ENCODE measurements around the gene SLC10A1.
"Not testable (repeated sequence)": the region's sequence is repeated elsewhere in the genome, so short reads cannot be mapped to it uniquely, and the experiment has no call there.

SLC10A1 gene

DNA sequence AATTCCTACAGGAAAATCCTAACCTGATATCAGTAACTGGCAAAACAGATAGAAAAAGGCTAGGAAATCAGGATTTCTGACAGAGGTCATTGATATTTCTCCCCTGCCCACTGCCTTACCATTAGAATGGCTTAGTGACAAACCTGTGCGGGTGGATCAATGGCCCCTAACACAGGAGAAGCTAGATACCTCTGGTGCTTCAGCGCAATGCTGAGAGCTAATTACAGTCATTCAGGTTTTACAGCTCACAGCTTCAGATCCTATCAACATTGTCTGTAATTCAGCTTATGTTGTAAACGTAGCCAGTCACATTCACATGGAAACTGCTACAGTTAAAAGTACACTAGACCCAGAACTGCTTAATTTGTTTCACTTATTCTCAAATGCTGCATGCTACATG, 17.4 kb upstream of the SLC10A1 start:
- TF ChIP-seq, protein P1, sequence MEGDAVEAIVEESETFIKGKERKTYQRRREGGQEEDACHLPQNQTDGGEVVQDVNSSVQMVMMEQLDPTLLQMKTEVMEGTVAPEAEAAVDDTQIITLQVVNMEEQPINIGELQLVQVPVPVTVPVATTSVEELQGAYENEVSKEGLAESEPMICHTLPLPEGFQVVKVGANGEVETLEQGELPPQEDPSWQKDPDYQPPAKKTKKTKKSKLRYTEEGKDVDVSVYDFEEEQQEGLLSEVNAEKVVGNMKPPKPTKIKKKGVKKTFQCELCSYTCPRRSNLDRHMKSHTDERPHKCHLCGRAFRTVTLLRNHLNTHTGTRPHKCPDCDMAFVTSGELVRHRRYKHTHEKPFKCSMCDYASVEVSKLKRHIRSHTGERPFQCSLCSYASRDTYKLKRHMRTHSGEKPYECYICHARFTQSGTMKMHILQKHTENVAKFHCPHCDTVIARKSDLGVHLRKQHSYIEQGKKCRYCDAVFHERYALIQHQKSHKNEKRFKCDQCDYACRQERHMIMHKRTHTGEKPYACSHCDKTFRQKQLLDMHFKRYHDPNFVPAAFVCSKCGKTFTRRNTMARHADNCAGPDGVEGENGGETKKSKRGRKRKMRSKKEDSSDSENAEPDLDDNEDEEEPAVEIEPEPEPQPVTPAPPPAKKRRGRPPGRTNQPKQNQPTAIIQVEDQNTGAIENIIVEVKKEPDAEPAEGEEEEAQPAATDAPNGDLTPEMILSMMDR (IDR thresholded peaks at IDR 0.05; ENCODE audit: low read depth, low read length, missing control alignments), result no peak
- H3K27me3 ChIP-seq (replicated peaks), result no peaks in the 10 kb centered on the region
- H3K4me3 ChIP-seq (ENCODE audit: low read depth, low read length), result no peak overlapping the region
- no peaks in the 10 kb centered on the region for H3K36me3 ChIP-seq (replicated peaks)
- in situ Hi-C loops (cut with HindIII; ENCODE audit: low pct_ligation_motif_present, low sequenced_read_pairs), result no loop called here
- no peak for DNase-seq
- H3K27ac ChIP-seq, result no peak overlapping the region

DNA sequence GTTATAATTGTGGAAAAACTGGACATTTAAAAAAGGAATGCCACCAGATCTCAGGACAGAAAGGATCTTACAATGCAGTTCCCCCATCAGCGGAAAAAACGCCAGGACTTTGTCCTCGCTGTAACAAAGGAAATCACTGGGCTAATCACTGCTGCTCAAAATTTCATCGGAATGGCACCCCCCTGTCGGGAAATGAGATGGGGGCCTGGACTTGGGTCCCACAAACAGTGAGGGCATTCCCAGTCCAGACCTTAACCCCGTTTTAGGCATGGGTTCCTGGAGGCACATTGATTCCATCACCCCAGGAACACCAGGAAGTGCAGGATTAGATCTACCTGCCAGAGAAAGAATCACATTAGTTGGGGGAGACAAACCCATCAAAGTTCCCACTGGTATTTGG, 16.3 kb upstream of the SLC10A1 start:
- H3K4me3 ChIP-seq (ENCODE audit: low read depth, low read length); in situ Hi-C loops (cut with HindIII; ENCODE audit: low pct_ligation_motif_present, low sequenced_read_pairs); H3K27me3 ChIP-seq (replicated peaks); DNase-seq; H3K36me3 ChIP-seq (replicated peaks); H3K27ac ChIP-seq: not testable (repeated sequence)

DNA sequence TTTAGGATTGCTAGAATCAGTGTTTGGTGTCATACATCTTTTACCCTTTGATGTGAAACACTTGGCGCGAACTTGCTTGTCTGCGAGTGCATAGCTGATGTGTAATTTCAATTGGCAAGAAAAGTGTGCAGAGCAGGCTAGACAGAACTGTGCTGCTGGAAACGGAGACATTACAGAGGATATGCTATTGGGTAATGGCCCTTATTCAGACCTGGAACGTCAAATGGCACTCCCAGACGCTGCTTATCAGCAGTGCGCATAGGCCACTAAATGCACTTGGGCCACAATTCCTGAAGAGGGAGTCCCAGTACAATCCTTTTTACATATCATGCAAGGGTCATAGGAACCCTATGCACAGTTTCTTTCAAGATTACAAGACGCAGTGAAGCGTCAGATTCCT, 15.7 kb upstream of the SLC10A1 start:
- in situ Hi-C loops (cut with HindIII; ENCODE audit: low pct_ligation_motif_present, low sequenced_read_pairs), result no loop called here
- TF ChIP-seq, protein P1 (IDR thresholded peaks at IDR 0.05; ENCODE audit: low read depth, low read length, missing control alignments), result no peak
- no peak overlapping the region for H3K27ac ChIP-seq
- no peak overlapping the region for H3K4me3 ChIP-seq (ENCODE audit: low read depth, low read length)
- no peaks in the 10 kb centered on the region for H3K27me3 ChIP-seq (replicated peaks)
- H3K36me3 ChIP-seq (replicated peaks), result no peaks in the 10 kb centered on the region
- DNase-seq, result no peak

DNA sequence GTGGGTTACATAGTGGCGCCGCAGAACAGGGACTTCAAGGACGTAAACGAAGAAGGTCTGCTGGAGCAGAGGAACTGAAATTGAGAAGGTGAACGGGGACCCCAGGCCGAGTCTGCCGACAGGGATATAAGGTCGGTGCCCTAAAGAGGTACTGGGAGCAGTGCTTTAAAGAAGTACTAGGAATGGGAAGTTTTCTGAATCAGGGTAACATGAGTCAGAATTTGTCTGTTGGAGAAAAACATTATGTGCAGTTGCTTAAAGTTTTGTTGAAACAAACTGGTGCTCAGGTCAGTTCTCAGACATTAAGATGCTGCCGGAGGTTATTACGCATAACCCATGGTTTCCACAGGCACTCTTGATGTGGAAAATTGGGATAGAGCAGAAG, 14.8 kb upstream of the SLC10A1 start:
- in situ Hi-C loops (cut with HindIII; ENCODE audit: low pct_ligation_motif_present, low sequenced_read_pairs), result no loop called here
- H3K36me3 ChIP-seq (replicated peaks), result no peaks in the 10 kb centered on the region
- H3K27ac ChIP-seq, result no peak overlapping the region
- no peak for DNase-seq
- TF ChIP-seq, protein P1 (IDR thresholded peaks at IDR 0.05; ENCODE audit: low read depth, low read length, missing control alignments), result no peak
- H3K4me3 ChIP-seq (ENCODE audit: low read depth, low read length), result no peak overlapping the region
- H3K27me3 ChIP-seq (replicated peaks), result no peaks in the 10 kb centered on the region

DNA sequence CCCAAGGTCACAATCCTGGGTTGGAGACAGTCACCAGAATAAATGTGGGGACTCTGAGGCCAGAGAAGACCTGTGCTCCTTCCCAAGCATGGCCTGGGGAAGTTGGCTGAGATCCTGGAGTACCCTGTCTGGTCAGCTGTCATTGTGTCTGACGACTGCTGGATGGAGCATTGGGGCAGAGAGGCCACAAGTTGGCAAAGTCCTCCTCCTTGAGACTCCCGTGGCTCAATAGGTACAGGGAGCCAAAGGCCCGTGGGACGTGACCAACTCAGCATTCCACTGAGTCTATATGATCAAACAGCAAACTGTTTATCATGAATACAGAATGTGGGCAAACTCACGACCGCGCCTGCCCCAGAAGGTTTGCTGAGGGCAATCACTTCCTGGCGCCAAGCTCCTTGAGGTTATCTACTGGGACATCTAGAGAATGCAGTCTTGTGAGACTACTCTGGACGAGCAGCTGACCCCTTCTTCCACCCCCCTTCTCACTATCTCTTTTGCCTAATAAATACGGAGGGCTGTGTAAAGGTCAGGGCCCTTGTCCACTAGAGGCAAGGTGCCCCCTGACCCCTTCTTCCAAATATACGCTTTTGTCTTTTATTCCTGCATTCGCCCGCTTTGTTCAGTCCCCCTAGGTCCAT, 14.3 kb upstream of the SLC10A1 start:
- DNase-seq, result no peak
- Histone ChIP-seq H3K27me3 (replicated peaks) (no peaks in the 10 kb centered on the region), H3K27ac (no peak overlapping the region), H3K36me3 (replicated peaks) (no peaks in the 10 kb centered on the region), H3K4me3 (ENCODE audit: low read depth, low read length) (no peak overlapping the region)
- TF ChIP-seq, protein P1 (IDR thresholded peaks at IDR 0.05; ENCODE audit: low read depth, low read length, missing control alignments), result no peak
- in situ Hi-C loops (cut with HindIII; ENCODE audit: low pct_ligation_motif_present, low sequenced_read_pairs), result no loop called here

DNA sequence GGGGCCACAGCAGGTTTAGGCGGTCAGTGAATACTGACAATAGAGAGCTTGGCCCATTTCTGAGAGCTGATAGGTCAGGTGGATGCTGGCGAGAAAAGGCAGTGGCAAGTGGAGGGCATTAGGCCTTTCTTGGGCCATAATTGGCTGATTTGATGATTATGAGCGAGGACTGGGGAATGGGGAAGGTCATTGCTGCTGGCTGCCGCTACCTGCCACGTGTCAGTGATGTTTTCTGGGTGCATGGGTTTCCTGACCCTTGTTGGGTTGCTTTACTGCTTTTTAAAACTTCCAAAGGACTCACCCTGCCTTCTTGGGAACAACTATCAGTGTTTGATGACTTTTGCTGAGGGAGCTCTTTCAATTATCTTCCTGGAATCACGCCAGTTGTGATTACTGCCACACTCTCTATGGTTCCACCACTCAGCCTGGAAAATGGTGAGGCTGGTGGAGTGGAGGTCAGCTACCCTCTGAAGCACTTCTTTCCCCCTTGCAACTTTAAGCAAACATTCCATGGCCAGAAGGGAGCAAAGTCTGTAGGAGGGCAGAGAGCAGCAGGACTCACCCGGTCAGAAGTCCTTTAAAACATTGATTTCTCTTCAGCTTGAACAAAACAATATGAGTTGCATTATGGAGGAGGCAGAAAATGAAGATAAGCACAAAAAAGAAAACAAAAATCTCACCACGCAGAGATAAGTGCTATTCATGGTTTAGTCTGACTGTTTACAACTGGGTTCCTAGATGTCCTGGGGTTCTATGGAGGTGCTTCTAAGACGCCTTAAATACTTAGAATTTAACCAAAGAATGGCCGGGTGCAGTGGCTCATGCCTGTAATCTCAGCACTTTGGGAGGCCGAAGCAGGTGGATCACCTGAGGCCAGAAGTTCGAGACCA, 12.1 kb upstream of the SLC10A1 start:
- Histone ChIP-seq H3K27me3 (replicated peaks) (no peaks in the 10 kb centered on the region), H3K36me3 (replicated peaks) (no peaks in the 10 kb centered on the region), H3K27ac (no peak overlapping the region), H3K4me3 (ENCODE audit: low read depth, low read length) (no peak overlapping the region)
- no peak for DNase-seq
- in situ Hi-C loops (cut with HindIII; ENCODE audit: low pct_ligation_motif_present, low sequenced_read_pairs), result no loop called here
- TF ChIP-seq, protein P1 (IDR thresholded peaks at IDR 0.05; ENCODE audit: low read depth, low read length, missing control alignments), result no peak

Data from brain microvascular endothelial cell (primary cell).